Skin epidermis (tissue), 12 donors: ENCODE results near the gene DPYSL3.
"Not testable (repeated sequence)": the region's sequence is repeated elsewhere in the genome, so short reads cannot be mapped to it uniquely, and the experiment has no call there.

Experiments used
- H3K27ac ChIP-seq, 21 experiments: fragments of 200-600 bp; sonication (generic) in 11 of 21; one replicate each; pipeline ENCODE4 v1.5.0; 2020; ENCODE audit warnings: mild to moderate bottlenecking in 3 of 21, inconsistent platforms in 2 of 21, moderate library complexity in 2 of 21
- H3K4me3 ChIP-seq, 7 experiments: fragments of 200-600 bp; sonication (generic) in 2 of 7; one replicate each; pipeline ENCODE4 v1.5.0; 2020; ENCODE audit warnings: inconsistent platforms in 2 of 7, mild to moderate bottlenecking in 2 of 7, moderate library complexity in 1 of 7

DPYSL3 gene

GRCh38 chr5:147390654-147391225 lies 119.1 kb downstream of the DPYSL3 start:
- no peak overlapping the region for H3K27ac ChIP-seq
- H3K4me3 ChIP-seq, result no peak overlapping the region

GRCh38 chr5:147388184-147389108 lies 121.4 kb downstream of the DPYSL3 start:
- Histone ChIP-seq H3K27ac (no peak overlapping the region), H3K4me3 (no peak overlapping the region)

DNA sequence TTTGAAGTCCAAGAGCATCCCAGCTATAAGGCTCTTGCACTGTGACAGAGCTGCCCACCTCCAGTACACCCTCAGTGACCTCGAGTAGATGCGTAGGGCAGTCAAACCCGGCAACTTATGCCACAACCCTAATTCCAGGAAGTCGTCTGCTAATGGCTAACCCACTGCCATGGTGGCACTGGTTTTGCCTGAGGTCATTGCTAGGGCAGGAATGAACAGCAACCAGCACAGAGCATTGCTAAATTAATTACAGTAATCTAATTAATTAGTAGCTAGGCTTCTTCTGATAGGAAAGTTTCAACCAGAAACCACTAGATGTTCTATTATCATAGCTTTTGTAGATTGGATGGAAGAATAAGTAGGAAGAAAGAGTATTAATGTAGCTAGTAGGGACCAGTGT lies 122.8 kb downstream of the DPYSL3 start:
- Histone ChIP-seq H3K27ac (no peak overlapping the region), H3K4me3 (no peak overlapping the region)

GRCh38 chr5:147384346-147385193 lies 125.3 kb downstream of the DPYSL3 start:
- Histone ChIP-seq H3K4me3 (no peak overlapping the region), H3K27ac (peak overlapping the region in 1 of 21 experiments; percentile 28)

DNA sequence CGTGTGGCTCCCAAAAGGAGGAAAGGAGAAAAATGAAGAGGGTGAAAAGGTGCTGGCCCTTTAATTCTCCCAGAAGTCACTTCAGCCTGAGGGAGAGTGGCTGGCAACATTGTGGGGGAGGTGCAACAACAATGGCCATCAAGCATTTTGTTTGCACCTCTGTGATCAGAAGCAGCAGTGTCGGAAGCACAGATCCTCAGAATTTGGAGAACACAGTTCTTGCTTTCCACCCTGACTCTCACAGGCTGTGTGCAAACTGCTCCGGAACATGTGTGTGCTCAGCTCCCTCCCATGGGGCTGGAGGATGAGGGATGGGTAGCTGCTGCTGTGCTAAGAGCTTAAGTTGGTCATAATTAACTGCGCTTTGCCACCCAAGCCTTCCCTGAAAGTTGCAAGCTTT lies 127.1 kb downstream of the DPYSL3 start:
- Histone ChIP-seq H3K27ac (peak overlapping the region in 13 of 21 experiments; percentile 1 to 75 (median 30)), H3K4me3 (peak overlapping the region in 5 of 7 experiments; percentile 14 to 31 (median 16))

DNA sequence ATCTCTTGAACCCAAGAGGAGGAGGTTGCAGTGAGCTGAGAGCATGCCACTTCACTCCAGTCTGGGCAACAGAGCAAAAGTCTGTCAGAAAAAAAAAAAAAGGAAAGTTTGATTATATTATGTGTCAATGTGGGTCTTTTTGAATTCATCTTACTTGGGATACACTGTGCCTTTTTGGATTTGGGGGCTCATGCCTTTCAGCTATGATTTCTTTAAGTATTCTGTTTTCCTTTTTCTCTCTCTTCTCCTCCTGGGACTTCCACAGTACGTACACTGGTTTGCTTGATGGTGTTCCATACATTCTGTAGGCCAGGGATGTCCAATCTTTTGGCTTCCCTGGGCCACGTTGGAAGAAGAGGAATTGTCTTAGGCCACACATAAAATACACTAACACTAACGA lies 128.3 kb downstream of the DPYSL3 start:
- Histone ChIP-seq H3K4me3 (no peak overlapping the region), H3K27ac (no peak overlapping the region)

- Histone ChIP-seq H3K4me3 (no peak overlapping the region), H3K27ac (no peak overlapping the region)
These were observed 132.2 kb downstream of the DPYSL3 start for GRCh38 chr5:147377682-147378081.

DNA sequence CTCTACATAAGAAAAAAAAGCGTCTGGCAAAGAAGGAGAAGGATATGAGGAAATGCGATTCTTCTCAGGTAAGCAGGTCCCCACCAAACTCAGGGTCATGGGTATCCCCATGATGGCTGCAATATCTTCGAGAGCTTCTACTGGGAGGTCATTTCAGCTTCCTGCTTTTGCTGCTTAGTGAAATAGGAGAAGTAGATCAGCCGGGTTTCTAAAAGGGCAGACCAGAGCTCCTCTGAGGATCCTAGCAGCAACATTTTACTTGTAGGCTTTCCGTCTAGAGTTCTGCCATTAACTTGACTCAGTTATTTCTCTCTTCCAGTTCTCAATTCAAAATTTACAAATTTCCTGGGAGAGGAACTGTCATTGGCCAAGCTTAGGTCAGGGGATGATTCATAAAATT lies 134.7 kb downstream of the DPYSL3 start:
- Histone ChIP-seq H3K4me3 (no peak overlapping the region), H3K27ac (no peak overlapping the region)

DNA sequence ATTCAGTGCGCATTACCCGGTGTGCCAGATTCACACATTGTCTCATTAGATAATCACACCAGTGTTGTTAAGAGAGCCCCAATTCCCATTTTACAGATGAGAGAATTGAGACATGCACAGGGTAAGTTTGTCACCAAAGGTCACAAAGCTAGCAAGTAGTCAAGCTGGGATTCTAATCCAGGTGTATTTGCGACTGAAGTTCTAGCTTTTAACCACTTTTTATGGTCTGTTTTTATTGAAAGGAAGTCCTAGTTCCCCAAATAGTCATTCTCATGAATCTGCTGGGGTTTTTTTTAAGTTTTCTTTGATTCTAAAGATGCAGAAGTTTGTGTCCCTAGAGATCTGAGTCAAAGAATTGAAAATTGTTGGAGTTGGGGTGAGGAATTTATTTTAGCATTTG lies 136.5 kb downstream of the DPYSL3 start:
- Histone ChIP-seq H3K27ac (no peak overlapping the region), H3K4me3 (no peak overlapping the region)

- Histone ChIP-seq H3K27ac (no peak overlapping the region), H3K4me3 (no peak overlapping the region)
These were observed 137.7 kb downstream of the DPYSL3 start for GRCh38 chr5:147372191-147372590.

DNA sequence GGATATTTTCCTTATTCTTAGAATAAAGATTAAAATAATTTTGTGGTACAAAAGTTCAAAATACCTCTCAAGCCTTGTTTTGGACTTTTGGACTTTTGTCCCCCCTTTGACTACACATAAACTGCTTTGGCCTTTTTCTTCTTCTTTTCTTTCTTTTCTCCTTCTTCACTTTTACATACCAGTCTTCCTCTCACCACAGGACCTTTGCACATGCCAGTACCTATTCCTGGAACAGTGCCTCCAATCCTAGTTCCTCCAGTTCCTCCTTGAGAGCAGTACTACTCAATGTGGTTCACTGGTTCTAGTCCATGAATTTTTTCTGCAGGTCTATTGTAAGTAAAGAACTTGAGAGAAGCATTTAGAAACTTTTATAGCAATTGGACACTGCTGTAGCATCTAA lies 138.6 kb downstream of the DPYSL3 start:
- no peak overlapping the region for H3K4me3 ChIP-seq
- no peak overlapping the region for H3K27ac ChIP-seq

- Histone ChIP-seq H3K4me3 (no peak overlapping the region), H3K27ac (no peak overlapping the region)
These were observed 140.0 kb downstream of the DPYSL3 start for GRCh38 chr5:147369742-147370374.

DNA sequence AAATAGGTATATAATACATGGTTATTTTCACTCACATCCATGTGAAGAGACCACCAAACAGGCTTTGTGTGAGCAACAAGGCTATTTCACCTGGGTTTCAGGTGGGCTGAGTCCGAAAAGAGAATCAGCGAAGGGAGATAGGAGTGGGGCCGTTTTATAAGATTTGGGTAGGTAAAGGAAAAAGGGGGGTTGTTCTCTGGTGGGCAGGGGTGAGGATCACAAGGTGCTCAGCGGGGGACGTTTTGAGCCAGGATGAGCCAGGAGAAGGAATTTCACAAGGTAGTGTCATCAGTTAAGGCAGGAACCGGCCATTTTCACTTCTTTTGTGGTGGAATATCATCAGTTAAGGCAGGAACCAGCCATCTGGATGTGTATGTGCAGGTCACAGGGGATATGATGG lies 142.5 kb downstream of the DPYSL3 start:
- not testable (repeated sequence) for H3K4me3 ChIP-seq, H3K27ac ChIP-seq

DNA sequence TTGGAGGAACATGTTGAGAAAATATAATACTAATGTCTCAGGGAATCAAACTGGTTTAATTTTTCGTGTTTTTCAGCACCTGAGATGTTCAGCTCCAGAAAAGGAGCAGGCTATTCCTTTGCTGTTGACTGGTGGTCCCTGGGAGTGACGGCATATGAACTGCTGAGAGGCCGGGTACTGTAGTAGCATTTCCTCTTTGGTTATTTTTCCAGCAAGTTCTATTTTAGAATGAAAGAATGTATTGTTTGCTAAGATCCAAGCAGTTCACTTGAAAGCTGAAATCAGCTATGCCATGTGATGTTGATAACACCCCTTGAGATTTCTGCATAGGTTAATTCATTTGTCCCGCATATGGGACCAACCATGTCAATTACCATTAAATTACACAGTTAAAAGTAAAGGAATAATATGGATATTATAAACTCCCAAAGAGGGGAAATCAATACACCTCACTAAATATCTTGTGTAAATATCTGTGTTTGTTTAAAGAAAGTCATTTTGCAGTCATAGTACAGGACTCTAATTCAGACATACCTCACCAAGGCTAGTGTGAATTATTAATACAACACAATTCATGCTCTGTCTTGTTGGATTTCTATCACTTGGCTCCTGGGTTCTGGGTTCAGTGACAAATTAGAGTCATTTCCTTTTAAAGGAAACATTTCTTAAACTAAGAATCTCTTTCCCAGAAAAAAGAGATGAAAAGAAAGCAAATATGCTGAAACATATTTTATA lies 148.3 kb downstream of the DPYSL3 start:
- Histone ChIP-seq H3K27ac (no peak overlapping the region), H3K4me3 (no peak overlapping the region)

DNA sequence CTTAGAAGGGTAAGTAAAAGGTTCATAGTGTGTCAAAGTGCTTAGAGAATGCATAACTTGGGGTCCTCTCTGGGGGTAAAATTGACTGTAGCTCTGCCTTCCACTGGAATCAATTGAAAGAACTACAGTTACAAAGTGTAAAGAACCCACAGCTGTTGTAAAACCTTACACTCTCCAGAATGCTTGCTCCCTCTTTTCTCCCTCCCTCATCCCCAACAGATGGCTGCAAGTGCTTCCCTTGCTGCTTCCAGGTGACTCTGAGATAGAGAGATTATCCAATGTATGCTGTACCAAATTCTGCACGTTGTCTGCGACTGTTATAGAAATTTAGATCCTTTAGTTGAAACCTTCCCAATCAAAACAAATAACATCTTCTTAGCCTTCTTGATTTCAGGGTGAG lies 149.1 kb downstream of the DPYSL3 start:
- H3K4me3 ChIP-seq, result no peak overlapping the region
- no peak overlapping the region for H3K27ac ChIP-seq

DNA sequence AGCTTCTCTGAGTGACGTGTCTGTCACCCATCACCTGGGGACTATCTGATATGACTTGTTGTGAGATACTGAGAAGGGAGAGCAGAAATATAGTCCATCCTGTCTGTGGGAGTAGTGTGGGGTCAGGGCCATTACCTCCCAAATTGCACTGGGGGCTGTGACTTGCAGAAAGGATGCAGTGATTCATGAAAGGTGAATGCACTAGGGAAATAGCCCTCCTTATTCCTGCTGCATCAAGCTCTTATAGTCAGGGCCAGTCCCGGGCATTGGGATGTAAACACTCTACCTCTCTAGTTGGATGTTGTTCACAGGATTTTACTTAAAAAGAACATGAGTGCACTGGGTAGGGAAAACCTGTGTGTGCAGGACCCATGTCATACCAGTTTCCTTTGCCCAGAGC lies 150.3 kb downstream of the DPYSL3 start:
- Histone ChIP-seq H3K27ac (no peak overlapping the region), H3K4me3 (no peak overlapping the region)

- no peak overlapping the region for H3K27ac ChIP-seq
- H3K4me3 ChIP-seq, result no peak overlapping the region
These were observed 150.8 kb downstream of the DPYSL3 start for GRCh38 chr5:147359101-147359500.

DNA sequence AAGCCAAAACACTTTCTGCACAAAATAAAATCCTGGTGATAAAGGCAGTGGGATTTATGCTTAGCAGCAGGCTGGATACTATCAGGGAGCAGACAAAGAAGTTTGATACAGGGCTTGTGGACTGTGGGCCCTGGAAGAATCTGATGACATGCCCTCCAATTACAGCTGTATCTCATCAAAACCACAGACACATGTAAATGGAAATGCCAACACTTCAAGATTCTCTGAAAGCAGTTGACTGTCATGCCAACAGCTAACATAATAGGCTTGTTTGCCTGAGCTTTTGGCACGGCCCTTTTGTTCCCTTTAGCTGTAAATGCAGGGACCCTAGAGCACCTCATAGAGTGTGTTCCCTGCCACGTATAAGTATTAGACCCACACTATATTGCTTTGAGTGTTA lies 160.6 kb downstream of the DPYSL3 start:
- no peak overlapping the region for H3K4me3 ChIP-seq
- H3K27ac ChIP-seq, result no peak overlapping the region

DNA sequence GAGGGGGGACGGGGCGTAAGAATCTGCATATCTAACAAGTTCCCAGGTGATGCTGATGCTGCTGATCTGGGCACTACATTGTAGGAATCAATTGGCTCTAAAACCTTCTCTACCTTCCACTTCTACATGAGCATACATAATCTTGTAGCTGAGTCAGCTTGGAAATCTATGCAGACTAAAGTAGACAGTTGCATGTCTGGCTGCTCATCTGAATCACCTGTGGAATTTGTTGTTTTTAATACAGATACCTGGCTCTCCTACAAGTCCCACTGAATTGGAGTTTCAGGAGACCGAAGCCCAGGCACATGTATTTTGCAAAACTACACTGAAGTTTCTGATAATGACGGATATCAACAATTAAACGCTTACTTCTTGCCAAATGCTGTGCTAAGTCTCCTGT lies 161.4 kb downstream of the DPYSL3 start:
- Histone ChIP-seq H3K4me3 (no peak overlapping the region), H3K27ac (no peak overlapping the region)
